Testis (tissue), 3 donors: ENCODE data around the gene UBE2E2. TPM values are rescaled to one million over a fixed set of nuclear protein-coding genes. Genes with fewer than 3 reads are reported as not detected.
"Not testable (repeated sequence)": the region's sequence is repeated elsewhere in the genome, so short reads cannot be mapped to it uniquely, and the experiment has no call there.

ENCODE experiments used
- DNase-seq: peaks from one replicate; pipeline ENCODE4 v3.0.0-alpha.2; 2019
- H3K27ac ChIP-seq, 2 donors: fragments of 200-600 bp; sonication (generic); one replicate each; pipeline ENCODE4 v1.5.1; 2019
- H3K27me3 ChIP-seq: fragments of 200-600 bp; sonication (generic); one replicate; pipeline ENCODE4 v1.5.1; 2019
- H3K36me3 ChIP-seq: fragments of 200-600 bp; sonication (generic); one replicate; pipeline ENCODE4 v1.5.1; 2017; ENCODE audit warnings: low read depth; ENCODE audit errors: missing control alignments
- H3K4me1 ChIP-seq: fragments of 200-600 bp; sonication (generic); one replicate; pipeline ENCODE4 v1.5.1; 2019
- H3K4me3 ChIP-seq, 2 donors: fragments of 200-600 bp; sonication (generic); one replicate each; pipeline ENCODE4 v1.5.1; 2017 to 2019
- H3K9me3 ChIP-seq: fragments of 200-600 bp; sonication (generic); one replicate; pipeline ENCODE4 v1.5.1; 2017
- POLR2A ChIP-seq: fragments of 450-650 bp; IDR thresholded peaks from one replicate; pipeline ENCODE4 v1.6.1; 2017; ENCODE audit warnings: antibody characterized with exemption, mild to moderate bottlenecking, moderate library complexity
- WGBS, 2 donors: methylation state at CpG; one replicate each; pipeline ENCODE4 v1.1.5; 2018; 5-methylcytosine and 5-hydroxymethylcytosine counted together
- intact Hi-C: fragments of 100-400 bp; cut with DNase I; formaldehyde crosslinking; loops from one replicate; pipeline ENCODE4 v1.15.1; 2023; ENCODE audit warnings: low total_unique reads
- polyA plus RNA-seq: library from polyadenylated mRNA; stranded (reverse); fragments of 350-450 nt; fragmentation: Illumina TruSeq; extraction: RNeasy Lipid Tissue Mini Kit (QIAGEN cat#74804); gene quantifications from one replicate; pipeline ENCODE4 v1.2.3, GENCODE V29; 2014; ENCODE audit warnings: low read depth, low replicate concordance; ENCODE audit not compliant: insufficient read depth
- total RNA-seq, 2 donors: library from RNA; depleted of rRNA; stranded (reverse); fragments of >200 nt; gene quantifications; one replicate each; pipeline ENCODE4 v1.2.3, GENCODE V29; 2016
- TF ChIP-seq, protein P1 (sequence below), 3 experiments: fragments of 450-650 bp in 2 of 3; fragments of 200-600 bp in 1 of 3; sonication (generic) in 1 of 3; IDR thresholded peaks; one replicate each; pipeline ENCODE4 v1.5.1; 2016 to 2019; ENCODE audit warnings: antibody characterized with exemption in 3 of 3, mild to moderate bottlenecking in 2 of 3, moderate library complexity in 1 of 3

The UBE2E2 gene
- total and polyA plus RNA-seq, 3 donors from 2014 or later, result 45.5 to 94.2 (median 48.7) TPM

DNA sequence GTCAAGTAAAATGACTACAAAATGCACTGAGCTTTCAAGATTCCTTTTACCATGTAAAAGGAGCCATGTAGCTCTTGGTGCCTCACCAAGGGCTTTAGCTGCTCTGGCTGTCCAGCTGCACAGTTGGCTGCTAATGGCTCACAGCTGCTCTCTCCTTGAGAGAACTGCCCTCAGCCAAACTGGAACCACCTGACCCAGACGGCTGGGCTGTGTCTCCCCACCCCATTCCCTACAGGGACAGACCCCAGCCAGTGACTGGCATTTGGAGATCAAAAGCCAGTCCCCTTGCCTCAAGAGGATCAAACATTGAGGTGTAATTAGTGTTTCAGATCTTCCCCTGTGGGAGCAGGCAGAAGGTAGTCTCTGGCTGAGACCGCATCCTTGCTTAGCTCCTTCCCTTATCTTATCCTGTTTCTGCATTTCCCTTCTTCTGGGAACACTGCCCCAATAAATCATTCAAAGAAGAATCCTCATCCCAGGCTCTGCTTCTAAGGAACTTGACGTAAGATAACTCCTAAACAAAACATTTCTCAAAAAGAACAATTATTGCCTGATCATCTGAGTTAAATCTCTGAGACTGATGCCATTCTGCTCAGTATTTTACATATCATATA lies 28.6 kb upstream of the UBE2E2 start:
- TF ChIP-seq, protein P1, sequence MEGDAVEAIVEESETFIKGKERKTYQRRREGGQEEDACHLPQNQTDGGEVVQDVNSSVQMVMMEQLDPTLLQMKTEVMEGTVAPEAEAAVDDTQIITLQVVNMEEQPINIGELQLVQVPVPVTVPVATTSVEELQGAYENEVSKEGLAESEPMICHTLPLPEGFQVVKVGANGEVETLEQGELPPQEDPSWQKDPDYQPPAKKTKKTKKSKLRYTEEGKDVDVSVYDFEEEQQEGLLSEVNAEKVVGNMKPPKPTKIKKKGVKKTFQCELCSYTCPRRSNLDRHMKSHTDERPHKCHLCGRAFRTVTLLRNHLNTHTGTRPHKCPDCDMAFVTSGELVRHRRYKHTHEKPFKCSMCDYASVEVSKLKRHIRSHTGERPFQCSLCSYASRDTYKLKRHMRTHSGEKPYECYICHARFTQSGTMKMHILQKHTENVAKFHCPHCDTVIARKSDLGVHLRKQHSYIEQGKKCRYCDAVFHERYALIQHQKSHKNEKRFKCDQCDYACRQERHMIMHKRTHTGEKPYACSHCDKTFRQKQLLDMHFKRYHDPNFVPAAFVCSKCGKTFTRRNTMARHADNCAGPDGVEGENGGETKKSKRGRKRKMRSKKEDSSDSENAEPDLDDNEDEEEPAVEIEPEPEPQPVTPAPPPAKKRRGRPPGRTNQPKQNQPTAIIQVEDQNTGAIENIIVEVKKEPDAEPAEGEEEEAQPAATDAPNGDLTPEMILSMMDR (IDR thresholded peaks at IDR 0.05), result no peak
- no peak for TF ChIP-seq POLR2A
- Histone ChIP-seq H3K9me3 (no peaks in the 10 kb centered on the region), H3K27me3 (no peaks in the 10 kb centered on the region), H3K4me3 (no peak overlapping the region), H3K4me1 (no peaks in the 10 kb centered on the region), H3K27ac (no peak overlapping the region), H3K36me3 (no peaks in the 10 kb centered on the region)
- intact Hi-C loops, result no loop called here
- peak; percentile 16 for DNase-seq
- 35 to 52% methylated on average over 3 of the region's 3 CpGs for WGBS, 2 donors

DNA sequence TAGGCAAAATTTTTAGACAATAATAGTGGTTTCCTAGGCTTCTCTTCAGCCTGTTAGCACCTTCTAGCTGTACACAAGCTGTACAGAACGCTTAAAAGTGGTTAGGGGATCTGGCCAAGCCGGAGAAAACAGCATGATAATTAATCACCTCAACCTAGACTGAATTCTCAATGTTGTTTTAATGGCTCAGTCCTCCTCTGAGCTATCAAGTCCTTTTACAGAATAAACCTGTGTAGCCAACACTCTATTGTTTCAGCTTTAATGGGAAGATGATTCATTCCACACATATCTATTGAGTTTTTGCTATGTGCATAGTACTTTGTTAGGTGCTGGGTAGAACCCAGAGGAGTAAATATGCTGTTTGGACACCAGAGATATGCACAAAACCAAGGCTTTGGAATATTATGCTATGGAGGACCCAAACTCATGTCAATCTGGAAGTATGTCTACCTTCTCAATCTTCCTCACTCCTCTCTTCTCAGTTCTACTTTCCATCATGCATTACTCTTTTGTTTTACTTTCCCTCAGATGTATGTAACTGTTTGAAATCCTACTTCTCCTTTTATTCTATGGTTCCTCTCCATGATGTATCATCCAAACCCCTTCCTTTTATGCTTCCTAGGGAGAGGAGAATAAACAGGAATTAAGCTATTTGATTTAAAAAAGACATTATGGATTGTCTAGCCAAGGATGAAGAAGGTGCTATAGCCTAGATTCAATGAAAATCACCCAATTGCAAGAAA lies 27.6 kb upstream of the UBE2E2 start:
- H3K27me3 ChIP-seq, result no peaks in the 10 kb centered on the region
- no peak overlapping the region for H3K27ac ChIP-seq
- H3K4me1 ChIP-seq, result no peaks in the 10 kb centered on the region
- intact Hi-C loops, result no loop called here
- 74 to 88% methylated on average over 2 of the region's 2 CpGs for whole genome bisulfite sequencing, 2 donors
- no peak for DNase-seq
- H3K9me3 ChIP-seq, result no peaks in the 10 kb centered on the region
- H3K4me3 ChIP-seq, result no peak overlapping the region
- H3K36me3 ChIP-seq, result no peaks in the 10 kb centered on the region
- TF ChIP-seq POLR2A, result no peak
- TF ChIP-seq, protein P1 (IDR thresholded peaks at IDR 0.05), result no peak

DNA sequence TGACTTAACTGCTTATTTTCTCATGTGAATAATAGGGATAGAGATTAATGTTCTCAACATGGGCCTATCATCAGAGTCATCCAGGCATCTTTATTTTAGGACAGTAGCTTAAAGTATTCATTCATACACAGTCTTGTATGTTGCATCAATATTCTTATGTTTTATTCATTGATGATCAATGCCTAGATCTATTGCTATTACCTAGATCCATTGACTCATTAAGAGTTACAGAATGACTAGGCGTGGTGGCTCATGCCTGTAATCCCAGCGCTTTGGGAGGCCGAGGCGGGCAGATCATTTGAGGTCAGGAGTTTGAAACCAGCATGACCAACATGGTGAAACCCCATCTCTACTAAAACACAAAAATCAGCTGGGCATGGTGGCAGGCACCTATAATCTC lies 26.3 kb upstream of the UBE2E2 start:
- H3K4me1 ChIP-seq, H3K27me3 ChIP-seq, H3K36me3 ChIP-seq, H3K27ac ChIP-seq, H3K9me3 ChIP-seq, H3K4me3 ChIP-seq, intact Hi-C loops, DNase-seq: not testable (repeated sequence)
- 87 to 95% methylated on average over 4 of the region's 4 CpGs for WGBS, 2 donors

DNA sequence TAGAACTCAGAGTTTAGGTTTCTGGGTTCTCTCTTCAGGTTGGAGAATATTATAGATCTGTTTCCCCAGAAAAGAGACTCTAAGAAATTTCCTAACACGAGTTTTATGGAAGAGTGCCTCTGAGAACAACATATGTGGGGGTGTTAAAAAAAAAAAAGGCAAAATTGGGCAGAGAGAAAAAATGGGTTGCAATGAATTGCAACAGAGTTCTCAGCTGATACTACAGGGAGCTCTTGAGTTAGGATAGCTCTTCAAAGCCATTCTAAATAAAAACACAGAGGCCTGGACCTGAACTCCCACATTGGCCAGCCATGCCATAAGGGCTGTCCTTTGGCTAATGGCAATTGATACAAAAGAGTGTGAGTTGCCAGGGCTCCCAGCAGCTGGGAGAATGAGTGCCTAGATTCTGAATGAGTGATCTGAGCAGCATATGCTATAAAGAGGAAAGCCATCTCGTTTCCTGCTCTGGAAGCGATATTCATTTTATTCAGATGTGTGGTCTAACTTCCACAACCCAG lies 20.1 kb upstream of the UBE2E2 start:
- no peaks in the 10 kb centered on the region for H3K36me3 ChIP-seq
- WGBS, 2 donors, result 67 to 92% methylated on average over 3 of the region's 3 CpGs
- no peaks in the 10 kb centered on the region for H3K9me3 ChIP-seq
- DNase-seq, result peak; percentile 18
- H3K4me3 ChIP-seq, result no peak overlapping the region
- H3K27me3 ChIP-seq, result no peaks in the 10 kb centered on the region
- no peak overlapping the region for H3K27ac ChIP-seq
- no peak for TF ChIP-seq POLR2A
- TF ChIP-seq, protein P1 (IDR thresholded peaks at IDR 0.05), result no peak
- intact Hi-C loops, result no loop called here
- H3K4me1 ChIP-seq, result no peaks in the 10 kb centered on the region

DNA sequence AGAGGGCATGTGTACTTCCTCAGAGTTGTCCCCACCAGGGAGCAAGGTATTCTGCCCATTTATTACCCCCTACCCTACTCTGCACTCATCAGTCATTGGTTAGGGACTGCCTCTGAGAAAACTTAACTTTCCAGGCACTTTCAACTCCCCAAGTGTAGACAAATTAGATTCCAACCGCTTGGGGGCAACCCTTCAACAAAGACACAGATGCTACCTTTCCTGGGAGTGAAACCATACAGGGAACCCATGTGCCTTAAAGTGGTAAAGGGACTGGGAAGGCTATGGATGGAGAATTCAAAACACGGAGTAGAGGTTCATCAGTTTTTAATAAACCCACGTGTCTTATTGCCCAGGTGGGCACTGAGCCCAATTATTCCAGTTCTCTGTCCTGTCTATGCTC lies 19.4 kb upstream of the UBE2E2 start:
- 52 to 66% methylated on average over 3 of the region's 3 CpGs for WGBS, 2 donors

More for the DNA sequence above, 19.4 kb upstream of the UBE2E2 start:
- no peaks in the 10 kb centered on the region for H3K9me3 ChIP-seq
- H3K36me3 ChIP-seq, result no peaks in the 10 kb centered on the region
- H3K4me3 ChIP-seq, result no peak overlapping the region
- DNase-seq, result peak; percentile 63
- no peak overlapping the region for H3K27ac ChIP-seq
- H3K27me3 ChIP-seq, result no peaks in the 10 kb centered on the region
- intact Hi-C loops, result no loop called here
- no peaks in the 10 kb centered on the region for H3K4me1 ChIP-seq
- TF ChIP-seq, protein P1 (IDR thresholded peaks at IDR 0.05), result peak in 1 of 3 experiments; percentile 27
- TF ChIP-seq POLR2A, result no peak
